H1 (cell line): ENCODE measurements around the gene KATNAL1. TPM values are rescaled to one million over a fixed set of nuclear protein-coding genes. Genes with fewer than 3 reads are reported as not detected.

Experiments
- CTCF ChIA-PET: fragments of 300-600 bp; sonication (Branson Sonifier 250); formaldehyde crosslinking; loops from one replicate; lab custom pipeline; 2021; ENCODE audit not compliant: partially characterized antibody; lab: Charles Lee
- POLR2A ChIA-PET: fragments of 300-600 bp; sonication (Branson Sonifier 250); formaldehyde crosslinking; loops from one replicate; lab custom pipeline; 2021; ENCODE audit warnings: inconsistent platforms; ENCODE audit not compliant: partially characterized antibody; lab: Charles Lee
- DNase-seq, 2 experiments: peaks; one replicate each; pipeline versions ENCODE4 v3.0.0 to v3.0.0-alpha.2; 2010 to 2022; ENCODE audit warnings: low spot score in 2 of 2, low read depth in 1 of 2, mixed read lengths in 1 of 2
- FAIRE-seq: peaks from 2 replicates; lab custom pipeline; 2011; peaks lifted over from hg19 to GRCh38; lab: Jason Lieb, UNC
- H2AFZ ChIP-seq: 2 replicates; pipeline ENCODE4 v1.8.1; 2012; ENCODE audit warnings: low read length, inconsistent platforms
- H2AK5ac ChIP-seq: 2 replicates; pipeline ENCODE4 v1.6.1; 2013; ENCODE audit warnings: low read depth, low read length
- H2BK120ac ChIP-seq: replicated peaks from 2 replicates; pipeline ENCODE3; 2013; ENCODE audit warnings: low read depth, low read length, inconsistent platforms
- H2BK12ac ChIP-seq: 2 replicates; pipeline ENCODE4 v1.6.1; 2013; ENCODE audit warnings: low read depth, low read length
- H2BK15ac ChIP-seq: 2 replicates; pipeline ENCODE4 v1.6.1; 2013; ENCODE audit warnings: low read length
- H2BK20ac ChIP-seq: 2 replicates; pipeline ENCODE4 v1.6.1; 2013; ENCODE audit warnings: low read length
- H2BK5ac ChIP-seq: 2 replicates; pipeline ENCODE4 v1.6.1; 2013; ENCODE audit warnings: low read depth, low read length
- H3K14ac ChIP-seq: 2 replicates; pipeline ENCODE4 v1.6.1; 2013; ENCODE audit warnings: inconsistent platforms; ENCODE audit not compliant: insufficient read length
- H3K18ac ChIP-seq: 2 replicates; pipeline ENCODE4 v1.6.1; 2013; ENCODE audit warnings: low read length; ENCODE audit errors: extremely low read depth
- H3K23ac ChIP-seq: 2 replicates; pipeline ENCODE4 v1.6.1; 2013; ENCODE audit warnings: inconsistent platforms; ENCODE audit not compliant: insufficient read length
- H3K23me2 ChIP-seq: 2 replicates; pipeline ENCODE4 v1.6.1; 2013; ENCODE audit warnings: low read depth, low read length
- H3K27ac ChIP-seq: 2 replicates; pipeline ENCODE4 v1.6.1; 2011; ENCODE audit warnings: low read depth, low read length, inconsistent platforms
- H3K27me3 ChIP-seq, 4 experiments: replicated peaks in 1 of 4; 1 replicate in 1 of 4; 2 replicates in 3 of 4; pipeline versions ENCODE4 v1.6.1 to v1.8.1; 2011 to 2013; ENCODE audit warnings: low read length in 3 of 4, mild to moderate bottlenecking in 3 of 4, inconsistent platforms in 2 of 4, mixed read lengths in 2 of 4, moderate library complexity in 1 of 4; ENCODE audit not compliant: control insufficient read depth in 3 of 4, insufficient read depth in 3 of 4; ENCODE audit errors: extremely low read depth in 1 of 4
- H3K36me3 ChIP-seq, 4 experiments: 2 replicates each; pipeline versions ENCODE4 v1.6.1 to v1.8.1; 2011 to 2013; ENCODE audit warnings: mild to moderate bottlenecking in 4 of 4, low read length in 3 of 4, moderate library complexity in 2 of 4, control low read depth in 1 of 4, inconsistent platforms in 1 of 4; ENCODE audit not compliant: insufficient read depth in 4 of 4, control insufficient read depth in 2 of 4
- H3K4ac ChIP-seq: replicated peaks from 2 replicates; pipeline ENCODE3; 2013; ENCODE audit warnings: low read length, low read depth, mixed read lengths, inconsistent platforms; ENCODE audit not compliant: insufficient read length
- H3K4me1 ChIP-seq, 4 experiments: replicated peaks in 1 of 4; 1 replicate in 1 of 4; 2 replicates in 3 of 4; pipeline versions ENCODE4 v1.6.1 to v1.8.1; 2011 to 2013; ENCODE audit warnings: low read length in 3 of 4, inconsistent platforms in 2 of 4, mixed read lengths in 1 of 4; ENCODE audit not compliant: insufficient read depth in 4 of 4, control insufficient read depth in 3 of 4
- H3K4me2 ChIP-seq, 2 experiments: 2 replicates each; pipeline versions ENCODE4 v1.6.1 to v1.8.1; 2011 to 2013; ENCODE audit warnings: low read depth in 2 of 2, low read length in 2 of 2, control low read depth in 1 of 2, inconsistent platforms in 1 of 2, mild to moderate bottlenecking in 1 of 2; ENCODE audit not compliant: insufficient read depth in 1 of 2
- H3K4me3 ChIP-seq, 4 experiments: fragments of 200-600, 300-600 bp in 1 of 4; sonication (generic), shearing (Covaris generic), sonication (Bioruptor Twin) in 1 of 4; 2 replicates each; pipeline versions ENCODE4 v1.5.1 to v1.8.1; 2011 to 2016; ENCODE audit warnings: low read length in 4 of 4, low read depth in 3 of 4, control low read depth in 2 of 4, inconsistent platforms in 2 of 4, mild to moderate bottlenecking in 2 of 4, mixed read lengths in 1 of 4, moderate library complexity in 1 of 4; ENCODE audit not compliant: insufficient read depth in 2 of 4; ENCODE audit errors: extremely low read depth in 1 of 4
- H3K56ac ChIP-seq: replicated peaks from 2 replicates; pipeline ENCODE3; 2013; ENCODE audit warnings: low read depth, mild to moderate bottlenecking, mixed read lengths, low read length, inconsistent platforms; ENCODE audit not compliant: insufficient read length
- H3K79me1 ChIP-seq: 2 replicates; pipeline ENCODE4 v1.6.1; 2013; ENCODE audit warnings: low read depth, low read length, control low read depth
- H3K79me2 ChIP-seq, 2 experiments: 2 replicates each; pipeline versions ENCODE4 v1.6.1 to v1.8.1; 2012 to 2013; ENCODE audit warnings: low read length in 2 of 2, mild to moderate bottlenecking in 2 of 2, inconsistent platforms in 1 of 2; ENCODE audit not compliant: insufficient read depth in 2 of 2, control insufficient read depth in 1 of 2
- H3K9ac ChIP-seq, 4 experiments: replicated peaks in 1 of 4; 1 replicate in 1 of 4; 2 replicates in 3 of 4; pipeline versions ENCODE4 v1.6.1 to v1.8.1; 2011 to 2013; ENCODE audit warnings: low read depth in 3 of 4, low read length in 3 of 4, control low read depth in 2 of 4, mild to moderate bottlenecking in 2 of 4, moderate library complexity in 2 of 4, inconsistent platforms in 1 of 4; ENCODE audit errors: extremely low read depth in 1 of 4
- H3K9me3 ChIP-seq, 2 experiments: 2 replicates each; pipeline versions ENCODE4 v1.6.1 to v1.8.1; 2012 to 2013; ENCODE audit warnings: mild to moderate bottlenecking in 2 of 2, moderate library complexity in 2 of 2, control low read depth in 1 of 2, inconsistent platforms in 1 of 2, low read depth in 1 of 2, low read length in 1 of 2, mixed read lengths in 1 of 2; ENCODE audit not compliant: insufficient read depth in 2 of 2
- H4K20me1 ChIP-seq, 2 experiments: replicated peaks in 1 of 2; 2 replicates each; pipeline versions ENCODE3 to v1.8.1; 2011 to 2013; ENCODE audit warnings: inconsistent platforms in 2 of 2, low read length in 2 of 2, mild to moderate bottlenecking in 1 of 2; ENCODE audit not compliant: insufficient read depth in 2 of 2, control insufficient read depth in 1 of 2
- H4K5ac ChIP-seq: 2 replicates; pipeline ENCODE4 v1.6.1; 2013; ENCODE audit warnings: low read length, low read depth, mixed read lengths, inconsistent platforms; ENCODE audit not compliant: insufficient read length
- H4K8ac ChIP-seq: 2 replicates; pipeline ENCODE4 v1.8.0; 2013; ENCODE audit warnings: mild to moderate bottlenecking, moderate library complexity, low read length, inconsistent platforms; ENCODE audit not compliant: insufficient read depth; ENCODE audit errors: extremely low read depth
- H4K91ac ChIP-seq: replicated peaks from 2 replicates; pipeline ENCODE3; 2013; ENCODE audit warnings: low read length, mixed read lengths, inconsistent platforms; ENCODE audit not compliant: insufficient read length
- KDM1A ChIP-seq: fragments of 200-600, 300-600 bp; sonication (generic); IDR thresholded peaks from 2 replicates; pipeline ENCODE4 v1.7.1; 2016; ENCODE audit warnings: mild to moderate bottlenecking, low read length, borderline replicate concordance
- RXRA ChIP-seq: IDR thresholded peaks from 2 replicates; pipeline ENCODE4 v1.6.1; 2011; ENCODE audit warnings: low read depth, mild to moderate bottlenecking, low read length, moderate library complexity; ENCODE audit not compliant: insufficient read depth
- SRF ChIP-seq: IDR thresholded peaks from 2 replicates; pipeline ENCODE4 v1.6.1; 2011; ENCODE audit warnings: mild to moderate bottlenecking, low read depth, low read length, moderate library complexity
- WGBS, 2 experiments: shearing (Covaris generic) in 1 of 2; methylation state at CpG; one replicate each; pipeline versions ENCODE4 v1.1.6 to v1.1.7; 2013 to 2015; ENCODE audit warnings: low lambda C conversion rate in 2 of 2, mixed read lengths in 2 of 2, inconsistent platforms in 1 of 2, low coverage in 1 of 2, missing lambda C conversion rate in 1 of 2; ENCODE audit not compliant: insufficient replicate concordance in 2 of 2, insufficient coverage in 1 of 2, insufficient read length in 1 of 2; ENCODE audit errors: extremely low coverage in 1 of 2, missing lambda C conversion rate in 1 of 2; 5-methylcytosine and 5-hydroxymethylcytosine counted together
- polyA plus RNA-seq, 7 experiments: library from polyadenylated mRNA; depleted of rRNA in 3 of 7; stranded (reverse) in 5 of 7; unstranded in 2 of 7; fragments of >200 nt in 5 of 7; fragments of 200-250 nt in 2 of 7; gene quantifications; 1 replicate in 5 of 7; 2 replicates in 1 of 7; 4 replicates in 1 of 7; pipeline versions ENCODE4 v1.2.1 to v1.2.3, GENCODE V29; 2011 to 2013; ENCODE audit warnings: missing spikeins in 2 of 7, mixed read lengths in 2 of 7
- total RNA-seq: library from RNA; stranded (reverse); fragmentation: NEBNext Ultra II Directional; extraction: Animal tissue kit (Norgen Biotek cat#: 25700); gene quantifications from 2 replicates; pipeline ENCODE4 v1.2.1, GENCODE V29; 2021

Gene KATNAL1
- total and polyA plus RNA-seq, 2 of the 8 experiments (the other 6 are each of a cell fraction or from before 2014, with no cell fraction given), result 4.0 to 13.2 TPM

GRCh38 chr13:30319655-30320054, 12.3 kb upstream of the KATNAL1 start:
- Histone ChIP-seq H2BK12ac (no peak overlapping the region), H2BK15ac (no peak overlapping the region), H3K27me3 (no peaks in the 10 kb centered on the region), H3K9me3 (no peaks in the 10 kb centered on the region; a peak in 1 of 4 replicates), H3K4me3 (no peak overlapping the region), H4K91ac (no peak overlapping the region), H3K36me3 (no peaks in the 10 kb centered on the region), H2BK20ac (no peak overlapping the region), H3K23ac (no peak overlapping the region), H4K20me1 (no peaks in the 10 kb centered on the region), H4K8ac (no peak overlapping the region), H3K27ac (no peak overlapping the region), H3K4me2 (no peak overlapping the region), H3K79me1 (no peaks in the 10 kb centered on the region), H2BK5ac (no peak overlapping the region), H3K9ac (no peak overlapping the region), H2AFZ (no peak overlapping the region), H3K56ac (no peak overlapping the region), H3K14ac (no peak overlapping the region), H2BK120ac (no peak overlapping the region), H3K79me2 (no peaks in the 10 kb centered on the region), H3K23me2 (no peaks in the 10 kb centered on the region), H3K4me1 (no peaks in the 10 kb centered on the region; a peak in 2 of 7 replicates), H3K4ac (no peak overlapping the region), H2AK5ac (no peak overlapping the region), H4K5ac (no peak overlapping the region), H3K18ac (no peak overlapping the region)
- no peak for FAIRE-seq
- DNase-seq, result no peak
- ChIA-PET CTCF (no interaction called here), POLR2A (no interaction called here)
- WGBS, 2 experiments, result 90% methylated on average over 5 of the region's 5 CpGs; no CpG with 5 or more reads in 1 of the 2 experiments
- TF ChIP-seq RXRA, result no peak
- TF ChIP-seq KDM1A, result no peak
- no peak for TF ChIP-seq SRF
